Hepatocyte (in vitro differentiated cells): Measurements from ENCODE around the gene NELFA. TPM values are rescaled to one million over a fixed set of nuclear protein-coding genes. Genes with fewer than 3 reads are reported as not detected.
"Not testable (repeated sequence)": the region's sequence is repeated elsewhere in the genome, so short reads cannot be mapped to it uniquely, and the experiment has no call there.

Source experiments
- DNase-seq: peaks from one replicate; pipeline ENCODE4 v3.0.0-alpha.2; 2016; ENCODE audit warnings: low spot score
- H2AFZ ChIP-seq: fragments of 200-600 bp; sonication (generic); 2 replicates; pipeline ENCODE4 v1.6.0; 2016; ENCODE audit warnings: antibody characterized with exemption, mild to moderate bottlenecking
- H3K27ac ChIP-seq: fragments of 200-600 bp; sonication (generic); 2 replicates; pipeline ENCODE4 v1.5.1; 2016; ENCODE audit warnings: mild to moderate bottlenecking
- H3K27me3 ChIP-seq: fragments of 200-600 bp; sonication (generic); 2 replicates; pipeline ENCODE4 v1.6.1; 2016
- H3K36me3 ChIP-seq: fragments of 200-600 bp; sonication (generic); replicated peaks from 2 replicates; pipeline ENCODE4 v1.5.1; 2016; ENCODE audit warnings: low read depth; ENCODE audit not compliant: insufficient read depth
- H3K4me1 ChIP-seq: fragments of 200-600 bp; sonication (generic); 2 replicates; pipeline ENCODE4 v1.5.1; 2016; ENCODE audit warnings: mild to moderate bottlenecking, moderate library complexity; ENCODE audit not compliant: insufficient read depth
- H3K4me2 ChIP-seq: fragments of 200-600 bp; sonication (generic); 2 replicates; pipeline ENCODE4 v1.6.0; 2016
- H3K4me3 ChIP-seq: fragments of 200-600 bp; sonication (generic); 2 replicates; pipeline ENCODE4 v1.5.1; 2016; ENCODE audit warnings: mild to moderate bottlenecking
- H3K79me2 ChIP-seq: fragments of 200-600 bp; sonication (generic); 2 replicates; pipeline ENCODE4 v1.6.0; 2017; ENCODE audit warnings: mild to moderate bottlenecking
- H3K9me2 ChIP-seq: fragments of 200-600 bp; sonication (generic); replicated peaks from 2 replicates; pipeline ENCODE4 v1.6.0; 2017; ENCODE audit warnings: mild to moderate bottlenecking; ENCODE audit not compliant: insufficient read depth
- H3K9me3 ChIP-seq: fragments of 200-600 bp; sonication (generic); 2 replicates; pipeline ENCODE4 v1.5.1; 2016; ENCODE audit warnings: low read depth, mild to moderate bottlenecking
- H4K20me1 ChIP-seq: fragments of 200-600 bp; sonication (generic); 2 replicates; pipeline ENCODE4 v1.6.0; 2016; ENCODE audit warnings: mild to moderate bottlenecking; ENCODE audit not compliant: insufficient read depth, poor library complexity, severe bottlenecking
- CTCF ChIP-seq: fragments of 200-600 bp; sonication (generic); IDR thresholded peaks from 2 replicates; pipeline ENCODE4 v1.5.1; 2016; ENCODE audit warnings: antibody characterized with exemption, mild to moderate bottlenecking; ENCODE audit not compliant: poor library complexity
- EZH2 ChIP-seq: fragments of 200-600 bp; sonication (generic); IDR thresholded peaks from 2 replicates; pipeline ENCODE4 v1.6.1; 2016; ENCODE audit warnings: antibody characterized with exemption, mild to moderate bottlenecking, borderline replicate concordance
- EZH2phosphoT487 ChIP-seq: fragments of 200-600 bp; sonication (generic); IDR thresholded peaks from one replicate; pipeline ENCODE4 v1.6.1; 2018; ENCODE audit warnings: antibody characterized with exemption, mild to moderate bottlenecking, low read depth, moderate library complexity; ENCODE audit not compliant: unreplicated experiment, severe bottlenecking
- WGBS: methylation state at CpG from one replicate; pipeline ENCODE4 v1.1.6; 2016; ENCODE audit warnings: low lambda C conversion rate; ENCODE audit errors: missing lambda C conversion rate; 5-methylcytosine and 5-hydroxymethylcytosine counted together
- polyA plus RNA-seq: library from polyadenylated mRNA; unstranded; fragments of >200 nt; fragmentation: Nextera tagmentation; extraction: Ambion mirVana; gene quantifications from 2 replicates; pipeline ENCODE4 v1.2.1, GENCODE V29; 2016
- total RNA-seq: library from RNA; depleted of rRNA; stranded (reverse); fragments of >200 nt; gene quantifications from 2 replicates; pipeline ENCODE4 v1.2.3, GENCODE V29; 2014

The NELFA gene
- total and polyA plus RNA-seq, 2 experiments from 2014 or later: 21.4 to 46.2 TPM

DNA sequence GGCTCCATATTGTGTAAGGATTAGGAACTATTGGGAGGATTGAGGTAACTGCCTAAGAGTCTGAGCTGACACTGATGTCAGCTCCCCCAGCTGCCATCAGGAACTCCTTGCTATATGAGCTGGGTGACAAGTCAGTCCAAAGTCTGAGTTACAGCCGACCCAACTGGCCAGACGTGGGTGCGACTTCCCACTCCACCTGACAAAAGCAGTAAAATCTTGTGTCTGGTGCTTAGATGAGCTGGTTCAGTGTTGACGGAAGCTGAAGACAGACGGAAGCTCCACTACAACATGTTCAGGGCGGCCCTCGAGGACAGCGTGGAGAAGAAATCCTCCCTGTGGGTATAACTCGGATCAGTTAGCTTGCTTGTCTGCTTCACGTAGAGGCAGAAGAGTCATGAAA lies 27.6 kb upstream of the NELFA start:
- Histone ChIP-seq H3K4me1 (peaks cover 8% of the 10 kb centered on the region), H3K27me3 (peaks cover 23% of the 10 kb centered on the region), H3K9me2 (no peaks in the 10 kb centered on the region), H3K79me2 (no peaks in the 10 kb centered on the region), H3K4me2 (no peak overlapping the region), H2AFZ (no peak overlapping the region), H3K27ac (peak overlapping the region; percentile 87), H3K4me3 (no peak overlapping the region), H3K36me3 (no peaks in the 10 kb centered on the region), H3K9me3 (no peaks in the 10 kb centered on the region), H4K20me1 (no peaks in the 10 kb centered on the region)
- 72% methylated on average over 10 of the region's 10 CpGs for WGBS
- peak; percentile 62 for DNase-seq
- no peak for TF ChIP-seq EZH2
- no peak for TF ChIP-seq EZH2phosphoT487
- TF ChIP-seq CTCF: no peak

- not testable (repeated sequence) for H3K9me3 ChIP-seq, H3K27me3 ChIP-seq, H3K27ac ChIP-seq, H4K20me1 ChIP-seq, H3K4me2 ChIP-seq, DNase-seq, H3K36me3 ChIP-seq, H3K4me3 ChIP-seq, H2AFZ ChIP-seq, H3K79me2 ChIP-seq, H3K4me1 ChIP-seq, H3K9me2 ChIP-seq
Measured at GRCh38 chr4:2031161-2031560, 22.4 kb upstream of the NELFA start.

- not testable (repeated sequence) for H3K4me1 ChIP-seq, H3K27ac ChIP-seq, H3K36me3 ChIP-seq, H3K79me2 ChIP-seq, H4K20me1 ChIP-seq, DNase-seq, H2AFZ ChIP-seq, H3K4me2 ChIP-seq, H3K9me2 ChIP-seq, H3K4me3 ChIP-seq, H3K27me3 ChIP-seq, H3K9me3 ChIP-seq
- 85% methylated on average over 4 of the region's 4 CpGs for WGBS
Measured at GRCh38 chr4:2027120-2027519, 18.3 kb upstream of the NELFA start.

DNA sequence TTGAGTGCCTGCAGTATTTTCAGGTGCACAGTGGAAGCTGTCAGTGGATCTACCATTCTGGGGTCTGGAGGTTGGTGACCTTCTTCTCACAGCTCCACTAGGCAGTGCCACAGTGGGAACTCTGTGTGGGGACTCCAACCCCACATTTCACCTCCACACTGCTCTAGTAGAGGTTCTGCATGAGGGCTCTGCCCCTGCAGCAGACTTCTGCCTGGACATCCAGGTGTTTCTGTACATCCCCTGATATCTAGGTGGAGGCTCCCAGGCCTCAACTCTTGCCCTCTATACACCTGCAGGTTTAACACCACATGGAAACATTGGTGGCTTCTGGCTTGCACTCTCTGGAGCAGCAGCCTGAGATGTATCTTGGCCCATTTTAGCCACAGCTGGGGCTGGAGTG lies 17.0 kb upstream of the NELFA start:
- Histone ChIP-seq H3K79me2 (no peaks in the 10 kb centered on the region), H3K4me2 (no peak overlapping the region), H3K9me3 (no peaks in the 10 kb centered on the region), H3K36me3 (no peaks in the 10 kb centered on the region), H3K4me1 (peaks cover 13% of the 10 kb centered on the region), H3K4me3 (no peak overlapping the region), H3K27ac (no peak overlapping the region), H2AFZ (no peak overlapping the region), H3K9me2 (no peaks in the 10 kb centered on the region), H4K20me1 (no peaks in the 10 kb centered on the region), H3K27me3 (no peaks in the 10 kb centered on the region)
- DNase-seq: no peak
- TF ChIP-seq EZH2phosphoT487: no peak
- TF ChIP-seq CTCF: no peak

GRCh38 chr4:2024683-2025082 lies 15.9 kb upstream of the NELFA start:
- Histone ChIP-seq H3K79me2 (no peaks in the 10 kb centered on the region), H3K27me3 (no peaks in the 10 kb centered on the region), H2AFZ (no peak overlapping the region), H4K20me1 (no peaks in the 10 kb centered on the region), H3K9me3 (no peaks in the 10 kb centered on the region), H3K4me3 (no peak overlapping the region), H3K4me1 (peaks cover 14% of the 10 kb centered on the region), H3K36me3 (no peaks in the 10 kb centered on the region), H3K4me2 (no peak overlapping the region), H3K27ac (no peak overlapping the region), H3K9me2 (no peaks in the 10 kb centered on the region)
- no peak for DNase-seq
- TF ChIP-seq EZH2 (no peak), EZH2phosphoT487 (no peak), CTCF (no peak)

DNA sequence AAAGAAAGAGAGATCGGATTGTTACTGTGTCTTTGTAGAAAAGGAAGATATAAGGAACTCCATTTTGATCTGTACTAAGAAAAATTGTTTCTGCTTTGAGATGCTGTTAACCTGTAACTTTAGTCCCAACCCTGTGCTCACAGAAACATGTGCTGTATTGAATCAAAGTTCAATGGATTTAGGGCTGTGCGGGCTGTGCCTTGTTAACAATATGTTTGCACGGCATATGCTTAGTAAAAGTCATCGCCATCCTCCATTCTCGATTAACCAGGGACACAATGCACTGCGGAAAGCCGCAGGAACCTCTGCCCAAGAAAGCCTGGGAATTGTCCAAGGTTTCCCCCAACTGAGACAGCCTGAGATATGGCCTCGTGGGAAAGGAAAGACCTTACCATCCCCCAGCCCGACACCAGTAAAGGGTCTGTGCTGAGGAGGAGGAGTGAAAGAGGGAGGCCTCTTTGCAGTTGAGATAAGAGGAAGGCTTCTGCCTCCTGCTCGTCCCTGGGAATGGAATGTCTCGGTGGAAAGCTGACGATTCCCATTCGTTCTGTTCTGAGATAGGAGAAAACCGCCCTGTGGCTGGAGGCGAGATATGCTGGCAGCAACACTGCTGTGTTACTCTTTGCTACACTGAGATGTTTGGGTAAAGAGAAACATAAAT lies 12.7 kb upstream of the NELFA start:
- not testable (repeated sequence) for H3K79me2 ChIP-seq, H3K4me3 ChIP-seq, H3K36me3 ChIP-seq, H3K9me3 ChIP-seq, H4K20me1 ChIP-seq, H3K9me2 ChIP-seq, H3K27me3 ChIP-seq
- H3K27ac ChIP-seq: peak overlapping the region; percentile 89
- peaks cover 14% of the 10 kb centered on the region for H3K4me1 ChIP-seq
- 10% methylated on average over 15 of the region's 15 CpGs for WGBS
- H2AFZ ChIP-seq: peak overlapping the region; percentile 38
- peak; percentile 62 for DNase-seq
- peak overlapping the region; percentile 68 for H3K4me2 ChIP-seq
